Measurements from ENCODE around the gene RAPSN. TPM values are rescaled to one million over a fixed set of nuclear protein-coding genes. Genes with fewer than 3 reads are reported as not detected.

RAPSN gene
- total and polyA plus RNA-seq, 2 donors (not counting 1 experiment from before 2014, with no cell fraction given) = 0.25 to 1.0 TPM

- WGBS (ENCODE audit: insufficient coverage) = 93% methylated on average over 26 of the region's 31 CpGs
- no peak for DNase-seq
Measured at GRCh38 chr11:47415091-47415854, 33.7 kb downstream of the RAPSN start.

GRCh38 chr11:47414685-47415070 lies 34.3 kb downstream of the RAPSN start:
- TF ChIP-seq, protein P1, sequence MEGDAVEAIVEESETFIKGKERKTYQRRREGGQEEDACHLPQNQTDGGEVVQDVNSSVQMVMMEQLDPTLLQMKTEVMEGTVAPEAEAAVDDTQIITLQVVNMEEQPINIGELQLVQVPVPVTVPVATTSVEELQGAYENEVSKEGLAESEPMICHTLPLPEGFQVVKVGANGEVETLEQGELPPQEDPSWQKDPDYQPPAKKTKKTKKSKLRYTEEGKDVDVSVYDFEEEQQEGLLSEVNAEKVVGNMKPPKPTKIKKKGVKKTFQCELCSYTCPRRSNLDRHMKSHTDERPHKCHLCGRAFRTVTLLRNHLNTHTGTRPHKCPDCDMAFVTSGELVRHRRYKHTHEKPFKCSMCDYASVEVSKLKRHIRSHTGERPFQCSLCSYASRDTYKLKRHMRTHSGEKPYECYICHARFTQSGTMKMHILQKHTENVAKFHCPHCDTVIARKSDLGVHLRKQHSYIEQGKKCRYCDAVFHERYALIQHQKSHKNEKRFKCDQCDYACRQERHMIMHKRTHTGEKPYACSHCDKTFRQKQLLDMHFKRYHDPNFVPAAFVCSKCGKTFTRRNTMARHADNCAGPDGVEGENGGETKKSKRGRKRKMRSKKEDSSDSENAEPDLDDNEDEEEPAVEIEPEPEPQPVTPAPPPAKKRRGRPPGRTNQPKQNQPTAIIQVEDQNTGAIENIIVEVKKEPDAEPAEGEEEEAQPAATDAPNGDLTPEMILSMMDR (IDR thresholded peaks at IDR 0.05) = no peak
- no peak for TF ChIP-seq EZH2 (IDR thresholded peaks at IDR 0.05; ENCODE audit: borderline replicate concordance, insufficient read depth, low read depth, low read length, poor library complexity, severe bottlenecking)
- no peak overlapping the region for H3K27ac Mint-ChIP-seq
- no peak overlapping the region for H3K9ac ChIP-seq (ENCODE audit: low read length)
- no peak overlapping the region for H3K4me3 ChIP-seq (ENCODE audit: control extremely low read depth in 1 of 5, extremely low read depth in 1 of 5, insufficient read depth in 1 of 5, low read depth in 2 of 5, low read length in 4 of 5)
- H3K4me2 ChIP-seq (replicated peaks; ENCODE audit: low read depth, low read length, poor library complexity, severe bottlenecking) = no peak overlapping the region
- H3K27ac ChIP-seq (ENCODE audit: low read length in 2 of 2) = no peak overlapping the region
- CTCF ChIA-PET = interaction anchor here (0.9 to 19.1 kb wide), 2 partner anchors 43 to 119 kb away, joined by 3 to 345 read pairs; no protein-coding TSS in a partner anchor
- POLR2A ChIA-PET = interaction anchor here (0.7 kb wide), 1 partner anchor 40 kb away, joined by 4 read pairs; no protein-coding TSS in a partner anchor
- intact Hi-C loops (cut with micrococcal nuclease) = no loop called here
- H3K9me3 Mint-ChIP-seq (ENCODE audit: insufficient read depth) = no peaks in the 10 kb centered on the region
- peaks cover 0 to 3% of the 10 kb centered on the region in 2 donors for H3K4me1 ChIP-seq (ENCODE audit: control insufficient read depth in 2 of 2, insufficient read depth in 2 of 2, low read length in 2 of 2)
- no peaks in the 10 kb centered on the region for H3K79me2 ChIP-seq (ENCODE audit: control insufficient read depth, insufficient read depth, low read length)
- no peak for ATAC-seq (ENCODE audit: low read depth)
- no peaks in the 10 kb centered on the region for H3K27me3 ChIP-seq (replicated peaks in 1 of 4; ENCODE audit: control extremely low read depth in 1 of 4, control insufficient read depth in 3 of 4, insufficient read depth in 4 of 4, low read length in 3 of 4)
- no peak overlapping the region for H2AFZ ChIP-seq (ENCODE audit: insufficient read depth, low read depth, low read length, poor library complexity, severe bottlenecking)
- H3K9me3 ChIP-seq (ENCODE audit: control extremely low read depth in 1 of 3, control insufficient read depth in 2 of 3, insufficient read depth in 1 of 3, low read length in 2 of 3) = no peaks in the 10 kb centered on the region
- WGBS (ENCODE audit: insufficient coverage) = 86% methylated on average over 18 of the region's 19 CpGs
- no peaks in the 10 kb centered on the region for H3K27me3 Mint-ChIP-seq
- DNase-seq = no peak
- H4K20me1 ChIP-seq (ENCODE audit: control insufficient read depth, insufficient read depth, low read length, poor library complexity, severe bottlenecking) = no peaks in the 10 kb centered on the region
- H3K36me3 ChIP-seq (replicated peaks in 1 of 2; ENCODE audit: control extremely low read depth in 1 of 2, control insufficient read depth in 1 of 2, extremely low read depth in 1 of 2, insufficient read depth in 2 of 2, low read length in 1 of 2) = peaks cover 0 to 41% of the 10 kb centered on the region in 2 experiments
- no peak overlapping the region for H3K4me3 Mint-ChIP-seq
- peaks cover 2% of the 10 kb centered on the region for H3K4me1 Mint-ChIP-seq

More at GRCh38 chr11:47415091-47415854, 33.7 kb downstream of the RAPSN start:
- ATAC-seq (ENCODE audit: low read depth) = no peak
- TF ChIP-seq, protein P1 (IDR thresholded peaks at IDR 0.05) = no peak
- TF ChIP-seq EZH2 (IDR thresholded peaks at IDR 0.05; ENCODE audit: borderline replicate concordance, insufficient read depth, low read depth, low read length, poor library complexity, severe bottlenecking) = no peak
- H3K9ac ChIP-seq (ENCODE audit: low read length) = no peak overlapping the region
- peaks cover under 1% of the 10 kb centered on the region for H3K4me1 Mint-ChIP-seq
- H3K9me3 Mint-ChIP-seq (ENCODE audit: insufficient read depth) = no peaks in the 10 kb centered on the region
- H3K79me2 ChIP-seq (ENCODE audit: control insufficient read depth, insufficient read depth, low read length) = no peaks in the 10 kb centered on the region
- H3K4me3 Mint-ChIP-seq = no peak overlapping the region
- H3K9me3 ChIP-seq (ENCODE audit: control extremely low read depth in 1 of 3, control insufficient read depth in 2 of 3, insufficient read depth in 1 of 3, low read length in 2 of 3) = no peaks in the 10 kb centered on the region
- H2AFZ ChIP-seq (ENCODE audit: insufficient read depth, low read depth, low read length, poor library complexity, severe bottlenecking) = no peak overlapping the region
- H3K4me2 ChIP-seq (replicated peaks; ENCODE audit: low read depth, low read length, poor library complexity, severe bottlenecking) = no peak overlapping the region
- no peaks in the 10 kb centered on the region for H3K27me3 Mint-ChIP-seq
- H3K27me3 ChIP-seq (replicated peaks in 1 of 4; ENCODE audit: control extremely low read depth in 1 of 4, control insufficient read depth in 3 of 4, insufficient read depth in 4 of 4, low read length in 3 of 4) = no peaks in the 10 kb centered on the region
- CTCF ChIA-PET = interaction anchor here (0.9 kb wide), 1 partner anchor 120 kb away, joined by 3 read pairs; no protein-coding TSS in a partner anchor
- intact Hi-C loops (cut with micrococcal nuclease) = no loop called here
- H3K27ac Mint-ChIP-seq = no peak overlapping the region
- no peak overlapping the region for H3K27ac ChIP-seq (ENCODE audit: low read length in 2 of 2)
- H3K4me3 ChIP-seq (ENCODE audit: control extremely low read depth in 1 of 5, extremely low read depth in 1 of 5, insufficient read depth in 1 of 5, low read depth in 2 of 5, low read length in 4 of 5) = no peak overlapping the region
- POLR2A ChIA-PET = no interaction called here
- H3K36me3 ChIP-seq (replicated peaks in 1 of 2; ENCODE audit: control extremely low read depth in 1 of 2, control insufficient read depth in 1 of 2, extremely low read depth in 1 of 2, insufficient read depth in 2 of 2, low read length in 1 of 2) = peaks cover 0 to 46% of the 10 kb centered on the region in 2 experiments
- peaks cover 0 to 3% of the 10 kb centered on the region in 2 donors for H3K4me1 ChIP-seq (ENCODE audit: control insufficient read depth in 2 of 2, insufficient read depth in 2 of 2, low read length in 2 of 2)
- no peaks in the 10 kb centered on the region for H4K20me1 ChIP-seq (ENCODE audit: control insufficient read depth, insufficient read depth, low read length, poor library complexity, severe bottlenecking)
